Measurements from ENCODE around the gene MAGEB2. TPM values are rescaled to one million over a fixed set of nuclear protein-coding genes. Genes with fewer than 3 reads are reported as not detected.
"Not testable (repeated sequence)": the region's sequence is repeated elsewhere in the genome, so short reads cannot be mapped to it uniquely, and the experiment has no call there.

MAGEB2 gene
- polyA plus RNA-seq (ENCODE audit: insufficient read length): not detected

DNA sequence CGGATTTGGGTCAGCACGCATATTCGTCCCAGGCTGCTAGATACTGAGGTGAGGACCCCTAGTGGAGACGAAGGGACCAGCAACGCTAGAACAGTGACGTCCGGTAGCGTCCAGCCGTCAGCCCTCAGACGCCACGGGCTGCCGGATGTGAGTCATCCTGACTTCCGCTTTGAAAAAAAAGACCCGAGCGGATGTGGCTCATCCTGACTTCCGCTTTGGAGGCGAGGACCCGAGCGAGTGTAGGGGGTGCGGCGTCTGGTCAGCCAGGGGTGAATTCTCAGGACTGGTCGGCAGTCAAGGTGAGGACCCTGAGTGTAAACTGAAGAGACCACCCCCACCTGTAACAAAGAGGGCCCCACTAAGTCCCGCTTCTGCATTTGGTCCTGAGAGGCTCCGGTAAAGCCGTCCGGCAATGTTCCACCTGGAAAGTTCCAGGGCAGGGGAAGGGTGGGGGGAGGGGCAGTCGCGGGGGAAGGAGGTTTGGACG lies at the start of gene MAGEB2:
MAGEB2 (plus strand) TSS at position 207 of the 487 bp plus-strand sequence. CDS start 3,018 bp downstream, outside the sequence.
- no peak for DNase-seq

DNA sequence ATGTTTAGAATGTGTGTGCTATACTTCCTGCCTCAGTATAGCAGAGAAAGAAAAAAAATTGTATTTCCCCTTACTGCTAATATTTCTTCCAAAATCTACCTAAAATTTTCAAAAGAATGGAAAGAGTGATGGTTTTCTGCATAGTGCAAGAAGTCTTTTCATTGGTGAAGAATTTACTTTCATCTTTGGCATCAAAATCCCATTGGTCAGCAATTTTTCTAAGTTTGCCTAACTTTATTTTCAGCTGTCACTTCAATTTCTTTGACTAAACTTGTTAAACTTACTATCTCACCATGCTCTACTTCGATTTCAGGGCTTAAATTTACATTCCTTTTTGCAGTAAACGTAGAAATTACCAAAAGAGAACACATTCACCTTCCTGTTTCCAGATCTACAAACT lies 44.5 kb upstream of the MAGEB2 start:
- DNase-seq: no peak

- DNase-seq: no peak
Observed at GRCh38 chrX:30181353-30181752, 34.0 kb upstream of the MAGEB2 start.

DNA sequence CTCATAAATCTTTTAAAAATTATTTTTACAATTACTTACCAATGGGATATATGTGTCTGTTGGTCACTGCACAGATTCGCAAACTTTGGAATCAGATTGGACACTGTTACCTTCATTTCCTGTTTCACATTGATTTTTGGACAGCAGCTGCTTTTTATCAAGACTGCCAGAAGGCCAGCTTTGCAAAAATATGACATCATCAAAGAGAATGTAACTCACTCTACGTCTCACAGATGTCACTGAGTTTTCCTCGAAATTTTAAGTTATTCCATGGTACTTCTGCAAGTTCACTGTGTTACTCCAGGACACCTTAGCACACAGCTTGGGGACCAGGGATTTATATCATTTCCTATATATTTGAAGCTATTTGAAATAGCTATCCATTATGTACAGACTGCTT lies 31.8 kb upstream of the MAGEB2 start:
- no peak for DNase-seq

DNA sequence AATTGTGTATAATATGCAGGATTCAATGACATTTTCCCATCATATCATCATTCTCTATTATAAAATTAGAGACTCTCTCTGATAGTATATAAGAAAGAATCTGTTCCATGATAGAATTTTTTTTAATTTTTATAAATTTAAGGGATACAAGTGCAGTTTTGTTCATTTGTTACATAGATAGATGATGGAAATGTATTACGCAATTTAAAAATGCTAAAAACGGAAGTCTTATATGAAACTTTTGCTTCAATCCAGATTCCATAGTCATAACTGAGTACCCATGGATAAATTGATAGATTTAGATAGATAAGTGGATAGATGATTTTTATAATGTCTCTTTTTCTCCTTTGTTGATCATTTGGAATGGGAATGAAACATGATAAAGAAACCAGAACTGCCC lies 24.9 kb upstream of the MAGEB2 start:
- DNase-seq: no peak

DNA sequence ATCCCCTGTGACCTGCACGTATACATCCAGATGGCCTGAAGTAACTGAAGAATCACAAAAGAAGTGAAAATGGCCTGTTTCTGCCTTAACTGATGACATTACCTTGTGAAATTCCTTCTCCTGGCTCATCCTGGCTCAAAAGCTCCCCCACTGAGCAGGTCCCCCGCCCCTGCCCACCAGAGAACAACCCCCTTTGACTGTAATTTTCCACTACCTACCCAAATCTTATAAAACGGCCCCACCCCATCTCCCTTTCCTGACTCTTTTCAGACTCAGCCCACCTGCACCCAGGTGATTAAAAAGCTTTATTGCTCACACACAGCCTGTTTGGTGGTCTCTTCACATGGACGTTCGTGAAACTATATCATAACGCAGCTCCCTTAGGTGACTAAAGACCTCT lies 21.5 kb upstream of the MAGEB2 start:
- not testable (repeated sequence) for DNase-seq

GRCh38 chrX:30196322-30196721 lies 19.0 kb upstream of the MAGEB2 start:
- DNase-seq: no peak

GRCh38 chrX:30212172-30212571 lies 3.2 kb upstream of the MAGEB2 start:
- DNase-seq: no peak

- no peak for DNase-seq
Observed at GRCh38 chrX:30217465-30217864, 2.1 kb downstream of the MAGEB2 start.

GRCh38 chrX:30219372-30219771 lies 4.0 kb downstream of the MAGEB2 start:
- no peak for DNase-seq

- DNase-seq: no peak
Observed at GRCh38 chrX:30220661-30221060, 5.3 kb downstream of the MAGEB2 start.

- no peak for DNase-seq
Observed at GRCh38 chrX:30224536-30224935, 9.2 kb downstream of the MAGEB2 start.

- no peak for DNase-seq
Observed at GRCh38 chrX:30228526-30228925, 13.2 kb downstream of the MAGEB2 start.

DNA sequence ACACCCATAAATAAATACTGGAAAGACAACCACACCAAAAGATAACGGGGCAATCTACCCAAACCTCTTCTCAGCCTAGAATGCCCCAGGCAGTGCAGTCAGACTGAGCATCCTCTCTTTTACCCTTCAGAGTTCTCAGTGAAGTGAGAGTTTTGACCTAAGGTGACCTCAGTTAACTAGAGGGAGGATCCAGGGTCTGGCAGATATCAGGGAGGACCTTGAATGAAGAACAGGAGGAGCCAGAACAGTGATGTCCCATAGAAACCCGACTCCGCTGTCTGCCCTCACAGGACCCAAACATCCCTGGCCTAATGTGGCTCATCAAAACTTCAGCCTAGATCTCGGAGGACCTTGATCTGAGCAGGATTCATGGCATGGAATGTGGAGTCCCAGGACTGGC lies 15.0 kb downstream of the MAGEB2 start, which contains the start of gene MAGEB3:
MAGEB3 (plus strand) TSS at position 263 of the 400 bp plus-strand sequence. CDS start 5,268 bp downstream, outside the sequence.
- DNase-seq: no peak

GRCh38 chrX:30241724-30242415 lies 26.5 kb downstream of the MAGEB2 start, which contains the start of gene MAGEB4:
Gene MAGEB4, plus strand, starts transcription at chrX:30242000. Its CDS starts 136 bp downstream, at chrX:30242136.
- DNase-seq: no peak

DNA sequence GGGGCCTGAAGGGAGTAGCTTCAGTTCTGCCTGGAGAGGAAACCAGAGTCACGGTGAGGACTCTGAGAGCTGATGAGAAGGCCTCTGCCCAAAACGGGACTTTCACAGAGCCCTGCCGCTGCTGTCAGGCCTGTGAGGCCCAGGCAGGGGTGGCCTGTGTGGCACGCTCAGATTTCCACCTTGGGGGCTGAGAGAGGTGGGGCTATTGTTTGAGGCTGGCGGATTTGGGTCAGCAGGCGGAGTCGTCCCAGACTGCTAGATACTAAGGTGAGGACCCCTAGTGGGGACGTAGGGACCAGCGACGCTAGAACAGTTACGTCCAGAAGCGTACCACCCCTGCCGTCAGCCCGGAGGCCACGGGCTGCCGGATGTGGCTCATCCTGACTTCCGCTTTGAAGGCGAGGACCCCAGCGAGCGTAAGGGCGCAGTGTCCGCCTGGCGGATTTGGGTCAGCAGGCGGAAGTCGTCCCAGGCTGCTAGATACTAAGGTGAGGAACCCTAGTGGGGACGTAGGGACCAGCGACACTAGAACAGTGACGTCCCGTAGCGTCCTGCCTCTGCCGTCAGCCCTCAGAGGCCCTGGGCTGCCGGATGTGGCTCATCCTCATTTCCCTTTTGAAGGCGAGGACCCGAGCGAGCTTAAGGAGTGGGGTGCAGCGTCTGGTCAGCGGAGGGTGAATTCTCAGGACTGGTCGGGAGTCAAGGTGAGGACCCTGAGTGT lies 31.6 kb downstream of the MAGEB2 start, which contains the start of gene MAGEB1:
MAGEB1 (plus strand) TSS at position 378 of the 721 bp plus-strand sequence. CDS start 3,348 bp downstream, outside the sequence.
- DNase-seq: no peak

- DNase-seq: no peak
Observed at GRCh38 chrX:30248854-30249253, 33.5 kb downstream of the MAGEB2 start.

DNA sequence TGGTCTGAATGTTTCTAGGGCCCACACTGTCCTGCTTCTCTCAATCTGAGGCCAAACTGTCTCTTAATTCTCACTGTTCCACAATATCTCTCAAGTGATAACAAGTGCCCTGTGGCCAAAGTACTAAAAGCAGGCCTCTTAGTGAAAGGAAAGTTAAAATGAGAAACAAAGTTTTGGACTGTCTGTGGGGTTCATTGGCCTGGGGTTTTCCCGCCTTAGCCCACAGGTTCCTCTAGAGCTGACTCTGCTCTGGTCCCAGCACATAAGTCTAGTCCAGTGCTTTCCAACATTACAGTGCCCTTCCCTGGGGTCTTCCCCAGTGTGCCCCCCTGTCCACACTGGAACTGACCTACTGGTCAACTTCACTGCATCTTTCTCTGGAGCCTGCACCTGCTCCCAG lies 37.9 kb downstream of the MAGEB2 start:
- no peak for DNase-seq

GRCh38 chrX:30259927-30260326 lies 44.6 kb downstream of the MAGEB2 start:
- no peak for DNase-seq

DNA sequence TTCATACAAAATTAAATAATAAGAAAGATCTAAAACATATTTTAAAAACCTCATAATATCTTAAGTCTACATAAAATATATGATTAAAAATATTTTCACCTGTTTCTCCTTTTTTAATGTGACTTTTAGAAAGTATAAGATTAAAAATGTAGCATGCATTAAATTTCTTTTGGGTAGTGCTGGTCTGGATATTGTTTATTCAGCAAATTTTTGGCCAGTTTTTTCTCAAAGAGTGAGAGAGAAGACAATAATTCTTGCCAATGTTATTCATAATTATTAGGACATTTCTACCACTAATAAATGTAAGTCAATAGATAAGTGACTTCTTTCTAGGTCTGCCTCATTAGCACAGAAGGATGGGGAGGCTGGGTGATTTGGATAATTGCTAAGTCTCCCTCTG lies 45.6 kb downstream of the MAGEB2 start:
- DNase-seq: no peak

DNA sequence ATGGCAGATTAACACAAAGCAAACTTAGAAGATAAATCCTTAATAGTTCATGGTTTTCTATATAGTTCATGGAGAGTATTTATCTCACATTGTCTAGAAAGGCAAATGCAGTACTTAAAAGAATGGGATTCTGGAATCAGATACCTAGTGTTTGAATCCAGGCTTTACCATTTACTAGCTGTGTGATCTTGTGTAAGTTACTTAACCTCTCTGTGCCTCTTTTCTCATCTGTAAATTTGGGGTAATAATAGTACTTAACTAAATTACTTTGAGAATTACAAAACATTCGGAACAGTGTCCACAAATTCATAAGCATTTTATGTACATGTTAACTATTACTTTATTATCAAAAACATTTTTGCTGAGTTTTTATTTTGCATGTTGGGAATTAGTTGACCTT lies 47.4 kb downstream of the MAGEB2 start:
- DNase-seq: no peak
